HepG2 (cell line): ENCODE measurements around the gene CLEC2A. TPM values are rescaled to one million over a fixed set of nuclear protein-coding genes. Genes with fewer than 3 reads are reported as not detected.

Experiments
- ATAC-seq: fragments of 200-7000 bp; cut with Tn5 transposase; 3 replicates; pipeline ENCODE4 v1.9.1; 2020; ENCODE audit warnings: mild to moderate bottlenecking, moderate library complexity
- BruUV-seq: library from RNA; stranded (reverse); fragments of 400-500 nt; replicated peaks from 2 replicates; lab custom pipeline; 2021; lab: Mats Ljungman, UMichigan
- CTCF ChIA-PET: fragments of 300-600 bp; formaldehyde crosslinking; extraction: SDS; loops from one replicate; lab custom pipeline; 2021; ENCODE audit warnings: low total read pairs, inconsistent platforms, low intra/inter-chr PET ratio; lab: Yijun Ruan, JAX
- POLR2A ChIA-PET: fragments of 350-600 bp; sonication (Branson Sonifier 250); formaldehyde crosslinking; loops from one replicate; lab custom pipeline; 2020; ENCODE audit warnings: antibody characterized with exemption, inconsistent platforms; lab: Yijun Ruan, JAX
- DNase-seq: peaks from one replicate; pipeline ENCODE4 v3.0.0-alpha.2; 2015; ENCODE audit warnings: low spot score
- FAIRE-seq: peaks from 3 replicates; lab custom pipeline; 2011; peaks lifted over from hg19 to GRCh38; lab: Jason Lieb, UNC
- H2AFZ ChIP-seq: one replicate; pipeline ENCODE4 v1.6.1; 2011; ENCODE audit warnings: low read length, inconsistent platforms
- H3K27ac ChIP-seq: fragments of 300-600 bp; 3 replicates; pipeline ENCODE4 v1.8.0; 2011; ENCODE audit warnings: mixed run types, mild to moderate bottlenecking, mixed read lengths, low read length, inconsistent platforms; ENCODE audit not compliant: insufficient read depth; ENCODE audit errors: extremely low read length
- H3K27me3 ChIP-seq, 2 experiments: fragments of 200-600 bp in 1 of 2; 2 replicates in 1 of 2; 3 replicates in 1 of 2; pipeline versions ENCODE4 v1.6.0 to v1.8.0; 2011; ENCODE audit warnings: low read length in 2 of 2, mild to moderate bottlenecking in 2 of 2, moderate library complexity in 2 of 2, inconsistent platforms in 1 of 2; ENCODE audit not compliant: insufficient read depth in 2 of 2, control insufficient read depth in 1 of 2
- H3K36me3 ChIP-seq, 2 experiments: fragments of 200-600 bp in 1 of 2; replicated peaks in 1 of 2; 2 replicates in 1 of 2; 3 replicates in 1 of 2; pipeline versions ENCODE4 v1.5.1 to v1.8.0; 2011; ENCODE audit warnings: low read length in 2 of 2, inconsistent platforms in 1 of 2; ENCODE audit not compliant: insufficient read depth in 2 of 2, control insufficient read depth in 1 of 2
- H3K4me1 ChIP-seq: 2 replicates; pipeline ENCODE4 v1.5.1; 2012; ENCODE audit warnings: low read length, inconsistent platforms; ENCODE audit not compliant: insufficient read depth
- H3K4me2 ChIP-seq: 2 replicates; pipeline ENCODE4 v1.6.0; 2011; ENCODE audit warnings: low read depth, low read length, inconsistent platforms
- H3K4me3 ChIP-seq, 3 experiments: fragments of 200-600 bp in 1 of 3; sonication (generic), shearing (Covaris generic) in 1 of 3; replicated peaks in 1 of 3; 2 replicates each; pipeline ENCODE4 v1.5.1; 2011 to 2016; ENCODE audit warnings: low read length in 3 of 3, inconsistent platforms in 2 of 3, low read depth in 2 of 3, mild to moderate bottlenecking in 2 of 3, control low read depth in 1 of 3, mixed read lengths in 1 of 3; ENCODE audit not compliant: insufficient read depth in 1 of 3
- H3K79me2 ChIP-seq: one replicate; pipeline ENCODE4 v1.6.1; 2011; ENCODE audit warnings: low read length, inconsistent platforms; ENCODE audit not compliant: insufficient read depth
- H3K9ac ChIP-seq: 2 replicates; pipeline ENCODE4 v1.6.0; 2011; ENCODE audit warnings: mild to moderate bottlenecking, low read depth, low read length, inconsistent platforms; ENCODE audit not compliant: insufficient read depth
- H3K9me3 ChIP-seq: 2 replicates; pipeline ENCODE4 v1.5.1; 2012; ENCODE audit warnings: mild to moderate bottlenecking, low read length
- H4K20me1 ChIP-seq: 2 replicates; pipeline ENCODE4 v1.6.0; 2011; ENCODE audit warnings: inconsistent platforms, mild to moderate bottlenecking, low read length, moderate library complexity; ENCODE audit not compliant: insufficient read depth
- ATF3 ChIP-seq: sonication (generic); formaldehyde crosslinking; IDR thresholded peaks from 2 replicates; pipeline ENCODE4 v1.4.0; 2020; ENCODE audit warnings: missing genetic modification reagents
- BRD4 ChIP-seq: sonication (generic); formaldehyde crosslinking; IDR thresholded peaks from 2 replicates; pipeline ENCODE4 v1.4.0; 2020; ENCODE audit warnings: missing genetic modification reagents
- MXD3 ChIP-seq: IDR thresholded peaks from 2 replicates; pipeline ENCODE4 v1.6.1; 2016; ENCODE audit warnings: mild to moderate bottlenecking, missing biosample characterization, missing genetic modification reagents
- NR2C2 ChIP-seq: sonication (generic); formaldehyde crosslinking; IDR thresholded peaks from 2 replicates; pipeline ENCODE4 v1.4.0; 2020; ENCODE audit warnings: missing genetic modification reagents, mild to moderate bottlenecking, moderate library complexity, borderline replicate concordance
- NR2F1 ChIP-seq, 2 experiments: fragments of 450-650 bp in 1 of 2; formaldehyde crosslinking in 1 of 2; IDR thresholded peaks; 2 replicates each; pipeline versions ENCODE4 v1.5.0 to v1.6.1; 2016 to 2020; ENCODE audit warnings: mild to moderate bottlenecking in 1 of 2, missing compliant biosample characterization in 1 of 2, missing genetic modification reagents in 1 of 2, moderate library complexity in 1 of 2
- RARG ChIP-seq: sonication (generic); formaldehyde crosslinking; IDR thresholded peaks from 2 replicates; pipeline ENCODE4 v1.4.0; 2020; ENCODE audit warnings: low read depth, mild to moderate bottlenecking, missing genetic modification reagents
- RCOR2 ChIP-seq: IDR thresholded peaks from 2 replicates; pipeline ENCODE4 v1.6.1; 2016; ENCODE audit warnings: missing biosample characterization, missing genetic modification reagents
- SMARCC2 ChIP-seq: fragments of 450-650 bp; IDR thresholded peaks from 2 replicates; pipeline ENCODE4 v1.6.1; 2017; ENCODE audit warnings: antibody characterized with exemption, mild to moderate bottlenecking
- YY1 ChIP-seq: IDR thresholded peaks from 2 replicates; pipeline ENCODE4 v1.6.1; 2011; ENCODE audit warnings: low read length, low read depth, moderate library complexity, mild to moderate bottlenecking; ENCODE audit not compliant: insufficient read depth, insufficient replicate concordance
- ZNF12 ChIP-seq: sonication (generic); formaldehyde crosslinking; IDR thresholded peaks from 2 replicates; pipeline ENCODE4 v1.5.0; 2020; ENCODE audit warnings: missing genetic modification reagents
- ZNF235 ChIP-seq: sonication (generic); formaldehyde crosslinking; IDR thresholded peaks from 2 replicates; pipeline ENCODE4 v1.8.1; 2023; ENCODE audit warnings: mild to moderate bottlenecking, missing genetic modification reagents, borderline replicate concordance
- ZNF451 ChIP-seq: sonication (generic); formaldehyde crosslinking; IDR thresholded peaks from 2 replicates; pipeline ENCODE4 v1.5.0; 2020; ENCODE audit warnings: mild to moderate bottlenecking, missing genetic modification reagents
- ZNF670 ChIP-seq: sonication (generic); formaldehyde crosslinking; IDR thresholded peaks from 2 replicates; pipeline ENCODE4 v1.8.0; 2022; ENCODE audit warnings: mild to moderate bottlenecking, missing genetic modification reagents, borderline replicate concordance
- in situ Hi-C: cut with HindIII; loops from 2 replicates; pipeline ENCODE4 v1.10.0; 2017; ENCODE audit warnings: low pct_unique_long_range_greater_than_20kb; ENCODE audit not compliant: extremely low pct_ligation_motif_present
- intact Hi-C: fragments of 100-400 bp; cut with micrococcal nuclease; formaldehyde crosslinking; loops from one replicate; pipeline ENCODE4 v1.10.0; 2022; ENCODE audit not compliant: unreplicated experiment
- polyA plus RNA-seq, 8 experiments: library from polyadenylated mRNA; depleted of rRNA in 3 of 8; stranded (reverse) in 7 of 8; unstranded in 1 of 8; fragments of >200 nt; fragmentation: Illumina TruSeq in 4 of 8; extraction: Trizol in 4 of 8; gene quantifications; 2 replicates each; pipeline versions ENCODE4 v1.2.1 to v1.2.3, GENCODE V29; 2011 to 2016; ENCODE audit warnings: low read depth in 4 of 8, missing spikeins in 1 of 8, mixed read lengths in 1 of 8; ENCODE audit not compliant: insufficient read depth in 1 of 8
- total RNA-seq, 5 experiments: library from RNA; depleted of rRNA; stranded (reverse); fragments of >200 nt; fragmentation: Illumina TruSeq; extraction: Trizol; gene quantifications; 2 replicates each; pipeline ENCODE4 v1.2.3, GENCODE V29; 2016; ENCODE audit warnings: low read depth in 1 of 5
- TF ChIP-seq, protein P1 (sequence below): IDR thresholded peaks from 2 replicates; pipeline ENCODE4 v1.6.1; 2016; ENCODE audit warnings: low read depth, missing genetic modification reagents, missing compliant biosample characterization

Gene CLEC2A
- total and polyA plus RNA-seq, 2 of the 13 experiments (the other 11 are each of a cell fraction or from before 2014, with no cell fraction given) = not detected

GRCh38 chr12:9957834-9958233 lies 25.7 kb upstream of the CLEC2A start:
- ChIA-PET POLR2A (no interaction called here), CTCF (no interaction called here)
- H3K9ac ChIP-seq = no peak overlapping the region
- H3K79me2 ChIP-seq = no peaks in the 10 kb centered on the region
- no peak overlapping the region for H3K27ac ChIP-seq
- no peak for FAIRE-seq
- no peaks in the 10 kb centered on the region for H3K27me3 ChIP-seq
- no peak for ATAC-seq
- DNase-seq = no peak
- no peak overlapping the region for H2AFZ ChIP-seq
- H3K4me3 ChIP-seq = no peak overlapping the region
- in situ Hi-C loops = no loop called here
- no peaks in the 10 kb centered on the region for H3K9me3 ChIP-seq
- TF ChIP-seq YY1 (no peak), ATF3 (CRISPR knock-in tag) (no peak), NR2C2 (no peak), NR2F1 (CRISPR knock-in tag; IDR thresholded peaks at IDR 0.05) (no peak), BRD4 (CRISPR knock-in tag) (no peak), ZNF451 (CRISPR knock-in tag) (no peak), ZNF12 (CRISPR knock-in tag) (no peak), SMARCC2 (no peak), RCOR2 (CRISPR knock-in tag) (no peak), MXD3 (CRISPR knock-in tag) (no peak), ZNF670 (CRISPR knock-in tag) (no peak), RARG (CRISPR knock-in tag) (no peak), ZNF235 (CRISPR knock-in tag) (no peak)
- TF ChIP-seq, protein P1, sequence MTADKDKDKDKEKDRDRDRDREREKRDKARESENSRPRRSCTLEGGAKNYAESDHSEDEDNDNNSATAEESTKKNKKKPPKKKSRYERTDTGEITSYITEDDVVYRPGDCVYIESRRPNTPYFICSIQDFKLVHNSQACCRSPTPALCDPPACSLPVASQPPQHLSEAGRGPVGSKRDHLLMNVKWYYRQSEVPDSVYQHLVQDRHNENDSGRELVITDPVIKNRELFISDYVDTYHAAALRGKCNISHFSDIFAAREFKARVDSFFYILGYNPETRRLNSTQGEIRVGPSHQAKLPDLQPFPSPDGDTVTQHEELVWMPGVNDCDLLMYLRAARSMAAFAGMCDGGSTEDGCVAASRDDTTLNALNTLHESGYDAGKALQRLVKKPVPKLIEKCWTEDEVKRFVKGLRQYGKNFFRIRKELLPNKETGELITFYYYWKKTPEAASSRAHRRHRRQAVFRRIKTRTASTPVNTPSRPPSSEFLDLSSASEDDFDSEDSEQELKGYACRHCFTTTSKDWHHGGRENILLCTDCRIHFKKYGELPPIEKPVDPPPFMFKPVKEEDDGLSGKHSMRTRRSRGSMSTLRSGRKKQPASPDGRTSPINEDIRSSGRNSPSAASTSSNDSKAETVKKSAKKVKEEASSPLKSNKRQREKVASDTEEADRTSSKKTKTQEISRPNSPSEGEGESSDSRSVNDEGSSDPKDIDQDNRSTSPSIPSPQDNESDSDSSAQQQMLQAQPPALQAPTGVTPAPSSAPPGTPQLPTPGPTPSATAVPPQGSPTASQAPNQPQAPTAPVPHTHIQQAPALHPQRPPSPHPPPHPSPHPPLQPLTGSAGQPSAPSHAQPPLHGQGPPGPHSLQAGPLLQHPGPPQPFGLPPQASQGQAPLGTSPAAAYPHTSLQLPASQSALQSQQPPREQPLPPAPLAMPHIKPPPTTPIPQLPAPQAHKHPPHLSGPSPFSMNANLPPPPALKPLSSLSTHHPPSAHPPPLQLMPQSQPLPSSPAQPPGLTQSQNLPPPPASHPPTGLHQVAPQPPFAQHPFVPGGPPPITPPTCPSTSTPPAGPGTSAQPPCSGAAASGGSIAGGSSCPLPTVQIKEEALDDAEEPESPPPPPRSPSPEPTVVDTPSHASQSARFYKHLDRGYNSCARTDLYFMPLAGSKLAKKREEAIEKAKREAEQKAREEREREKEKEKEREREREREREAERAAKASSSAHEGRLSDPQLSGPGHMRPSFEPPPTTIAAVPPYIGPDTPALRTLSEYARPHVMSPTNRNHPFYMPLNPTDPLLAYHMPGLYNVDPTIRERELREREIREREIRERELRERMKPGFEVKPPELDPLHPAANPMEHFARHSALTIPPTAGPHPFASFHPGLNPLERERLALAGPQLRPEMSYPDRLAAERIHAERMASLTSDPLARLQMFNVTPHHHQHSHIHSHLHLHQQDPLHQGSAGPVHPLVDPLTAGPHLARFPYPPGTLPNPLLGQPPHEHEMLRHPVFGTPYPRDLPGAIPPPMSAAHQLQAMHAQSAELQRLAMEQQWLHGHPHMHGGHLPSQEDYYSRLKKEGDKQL (CRISPR knock-in tag) = no peak
- BruUV-seq = no TSS peak
- H3K4me1 ChIP-seq = no peaks in the 10 kb centered on the region
- H3K4me2 ChIP-seq = no peak overlapping the region
- H4K20me1 ChIP-seq = no peaks in the 10 kb centered on the region
- no peaks in the 10 kb centered on the region for H3K36me3 ChIP-seq
- intact Hi-C loops = no loop called here
